GM23338 (cell line): Measurements from ENCODE around the gene DCN. TPM values are rescaled to one million over a fixed set of nuclear protein-coding genes. Genes with fewer than 3 reads are reported as not detected.
"Not testable (repeated sequence)": the region's sequence is repeated elsewhere in the genome, so short reads cannot be mapped to it uniquely, and the experiment has no call there.

ENCODE experiments used
- ATAC-seq: fragments of 200-7000 bp; cut with Tn5 transposase; 3 replicates; pipeline ENCODE4 v1.9.1; 2020
- DNase-seq: peaks from one replicate; pipeline ENCODE4 v3.0.0-alpha.2; 2015; ENCODE audit warnings: low spot score
- H2AFZ ChIP-seq: fragments of 200-600 bp; sonication (generic); 2 replicates; pipeline ENCODE4 v1.8.0; 2016; ENCODE audit warnings: antibody characterized with exemption, mild to moderate bottlenecking, moderate library complexity
- H3F3A ChIP-seq: fragments of 200-600 bp; sonication (generic); replicated peaks from 2 replicates; pipeline ENCODE4 v1.8.0; 2017; ENCODE audit warnings: antibody characterized with exemption, mixed run types, low read depth
- H3K27ac ChIP-seq: fragments of 200-600 bp; sonication (generic); 2 replicates; pipeline ENCODE4 v1.6.1; 2016; ENCODE audit warnings: low read depth
- H3K27me3 ChIP-seq: fragments of 200-600 bp; sonication (generic); 2 replicates; pipeline ENCODE4 v1.8.0; 2016; ENCODE audit warnings: mild to moderate bottlenecking, mixed run types, moderate library complexity; ENCODE audit not compliant: insufficient read depth
- H3K36me3 ChIP-seq: fragments of 200-600 bp; sonication (generic); 2 replicates; pipeline ENCODE4 v1.8.0; 2016; ENCODE audit warnings: mild to moderate bottlenecking; ENCODE audit not compliant: insufficient read depth
- H3K4me1 ChIP-seq: fragments of 200-600 bp; sonication (generic); 2 replicates; pipeline ENCODE4 v1.8.0; 2016; ENCODE audit warnings: mild to moderate bottlenecking, moderate library complexity; ENCODE audit not compliant: insufficient read depth
- H3K4me2 ChIP-seq: fragments of 200-600 bp; sonication (generic); 2 replicates; pipeline ENCODE4 v1.7.1; 2017; ENCODE audit warnings: mixed run types
- H3K4me3 ChIP-seq: fragments of 200-600 bp; sonication (generic); 2 replicates; pipeline ENCODE4 v1.6.1; 2016; ENCODE audit warnings: mixed run types
- H3K79me2 ChIP-seq: fragments of 200-600 bp; sonication (generic); replicated peaks from 2 replicates; pipeline ENCODE4 v1.8.0; 2017; ENCODE audit warnings: mild to moderate bottlenecking; ENCODE audit not compliant: insufficient read depth
- H3K9me2 ChIP-seq: fragments of 200-600 bp; sonication (generic); 2 replicates; pipeline ENCODE4 v1.8.0; 2017; ENCODE audit not compliant: insufficient read depth
- H4K20me1 ChIP-seq: fragments of 200-600 bp; sonication (generic); replicated peaks from 2 replicates; pipeline ENCODE4 v1.8.0; 2017; ENCODE audit warnings: mild to moderate bottlenecking; ENCODE audit not compliant: insufficient read depth
- H3K27ac Mint-ChIP-seq: 2 replicates; pipeline ENCODE4 v1.8.0; 2020; ENCODE audit warnings: inconsistent platforms, mild to moderate bottlenecking, moderate library complexity, mixed read lengths
- H3K27me3 Mint-ChIP-seq: 3 replicates; pipeline ENCODE4 v1.8.0; 2022; ENCODE audit warnings: low read depth, mild to moderate bottlenecking, moderate library complexity, mixed read lengths, inconsistent platforms; ENCODE audit not compliant: insufficient read depth, poor library complexity
- H3K36me3 Mint-ChIP-seq: 3 replicates; pipeline ENCODE4 v1.8.0; 2021; ENCODE audit warnings: low read depth, mild to moderate bottlenecking, inconsistent platforms, moderate library complexity, mixed read lengths
- H3K4me1 Mint-ChIP-seq: 3 replicates; pipeline ENCODE4 v1.8.0; 2020; ENCODE audit warnings: mild to moderate bottlenecking, inconsistent platforms, mixed read lengths
- H3K4me3 Mint-ChIP-seq: 3 replicates; pipeline ENCODE4 v1.8.0; 2021; ENCODE audit warnings: moderate library complexity, mild to moderate bottlenecking, inconsistent platforms, mixed read lengths
- H3K9me3 Mint-ChIP-seq: 3 replicates; pipeline ENCODE4 v1.8.0; 2020; ENCODE audit warnings: moderate library complexity, mild to moderate bottlenecking, inconsistent platforms, mixed read lengths
- CREB1 ChIP-seq: fragments of 250-450 bp; sonication (Bioruptor Pico); IDR thresholded peaks from 2 replicates; pipeline ENCODE4 v1.5.0; 2020; ENCODE audit warnings: low read depth, mild to moderate bottlenecking, moderate library complexity
- EZH2 ChIP-seq: fragments of 200-600 bp; sonication (generic); IDR thresholded peaks from one replicate; pipeline ENCODE4 v1.8.0; 2017; ENCODE audit warnings: antibody characterized with exemption, mild to moderate bottlenecking, low read depth; ENCODE audit not compliant: unreplicated experiment
- NANOG ChIP-seq: IDR thresholded peaks from 2 replicates; pipeline ENCODE4 v1.6.1; 2016; ENCODE audit warnings: antibody characterized with exemption, borderline replicate concordance
- POLR2AphosphoS5 ChIP-seq: IDR thresholded peaks from 2 replicates; pipeline ENCODE4 v1.6.1; 2016; ENCODE audit warnings: antibody characterized with exemption, low read depth
- STAT1 ChIP-seq: IDR thresholded peaks from one replicate; pipeline ENCODE4 v1.6.1; 2016; ENCODE audit warnings: antibody characterized with exemption; ENCODE audit not compliant: unreplicated experiment
- ZNF114 ChIP-seq: fragments of 250-450 bp; sonication (Bioruptor Pico); IDR thresholded peaks from 2 replicates; pipeline ENCODE4 v1.5.0; 2020; ENCODE audit warnings: mild to moderate bottlenecking, moderate library complexity
- ZNF331 ChIP-seq: fragments of 250-450 bp; sonication (Bioruptor Pico); IDR thresholded peaks from 2 replicates; pipeline ENCODE4 v1.5.0; 2020; ENCODE audit warnings: low read depth, mild to moderate bottlenecking, moderate library complexity
- polyA plus RNA-seq: library from polyadenylated mRNA; unstranded; fragments of >200 nt; fragmentation: Nextera tagmentation; extraction: Ambion mirVana; gene quantifications from 2 replicates; pipeline ENCODE4 v1.2.1, GENCODE V29; 2016
- total RNA-seq: library from RNA; depleted of rRNA; stranded (reverse); fragments of >200 nt; shearing (Covaris generic); gene quantifications from 2 replicates; pipeline ENCODE4 v1.2.3, GENCODE V29; 2014
- TF ChIP-seq, protein P1 (sequence below), 2 experiments: fragments of 200-600 bp in 1 of 2; sonication (generic) in 1 of 2; conservative IDR thresholded peaks; 2 replicates each; pipeline versions ENCODE4 v1.5.1 to v1.6.1; 2016 to 2017; ENCODE audit warnings: antibody characterized with exemption in 2 of 2, low read depth in 2 of 2, mild to moderate bottlenecking in 2 of 2, moderate library complexity in 1 of 2
- TF ChIP-seq, protein P2 (sequence below): fragments of 250-450 bp; sonication (Bioruptor Pico); IDR thresholded peaks from 2 replicates; pipeline ENCODE4 v1.5.0; 2020; ENCODE audit warnings: mild to moderate bottlenecking, moderate library complexity
- TF ChIP-seq, protein P3 (sequence below): IDR thresholded peaks from one replicate; pipeline ENCODE4 v1.6.1; 2018; ENCODE audit warnings: antibody characterized with exemption; ENCODE audit not compliant: unreplicated experiment

The DCN gene
- total and polyA plus RNA-seq, 2 experiments from 2014 or later, result not detected

DNA sequence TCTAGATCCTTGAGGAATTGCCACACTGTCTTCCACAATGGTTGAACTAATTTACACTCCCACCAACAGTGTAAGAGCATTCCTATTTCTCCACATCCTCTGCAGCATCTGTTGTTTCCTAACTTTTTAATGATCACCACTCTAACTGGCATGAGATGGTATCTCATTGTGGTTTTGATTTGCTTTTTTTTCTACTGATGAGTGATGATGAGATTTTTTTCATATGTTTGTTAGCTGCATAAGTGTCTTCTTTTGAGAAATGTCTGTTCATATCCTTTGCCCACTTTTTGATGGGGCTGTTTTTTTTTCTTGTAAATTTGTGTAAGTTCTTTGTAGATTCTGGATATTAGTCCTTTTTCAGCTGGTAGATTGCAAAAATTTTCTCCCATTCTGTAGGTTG, 24.7 kb upstream of the DCN start:
- not testable (repeated sequence) for H3K27me3 Mint-ChIP-seq, H3K79me2 ChIP-seq, H3K36me3 ChIP-seq, ATAC-seq, H3K9me3 Mint-ChIP-seq, H4K20me1 ChIP-seq, H3F3A ChIP-seq, H3K27ac ChIP-seq, H3K27me3 ChIP-seq, H3K4me2 ChIP-seq, H3K4me1 Mint-ChIP-seq, H3K36me3 Mint-ChIP-seq, H3K4me3 ChIP-seq, DNase-seq, H3K9me2 ChIP-seq, H3K27ac Mint-ChIP-seq, H2AFZ ChIP-seq, H3K4me3 Mint-ChIP-seq, H3K4me1 ChIP-seq

DNA sequence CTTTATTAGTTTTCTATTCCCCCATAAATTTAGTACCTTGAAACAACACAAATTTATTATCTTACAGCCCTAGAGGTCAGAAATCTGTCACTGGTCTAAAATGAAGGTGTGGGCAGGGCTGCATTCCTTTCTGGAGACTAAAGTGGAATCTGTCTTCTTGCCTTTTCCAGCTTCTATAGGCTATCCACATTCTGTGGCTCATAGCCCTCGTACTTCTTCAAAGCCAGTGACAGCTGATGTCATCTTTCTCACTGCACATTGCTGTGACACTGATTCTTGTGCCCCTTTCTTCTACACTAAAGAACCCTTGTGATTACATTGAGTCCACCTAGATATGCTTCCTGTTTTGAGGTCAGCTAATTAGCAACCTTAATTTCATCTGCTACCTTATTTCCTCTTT, 23.2 kb upstream of the DCN start:
- Mint-ChIP-seq H3K27me3 (no peaks in the 10 kb centered on the region), H3K27ac (no peak overlapping the region), H3K9me3 (peaks cover 5% of the 10 kb centered on the region; the same call in 2 of the 3 replicates), H3K4me1 (peaks cover 7% of the 10 kb centered on the region; the same call in 2 of the 3 replicates), H3K4me3 (no peak overlapping the region), H3K36me3 (peaks cover 5% of the 10 kb centered on the region; the same call in 1 of the 3 replicates)
- H3K27ac ChIP-seq, result no peak overlapping the region
- H3F3A ChIP-seq, result no peaks in the 10 kb centered on the region
- H4K20me1 ChIP-seq, result no peaks in the 10 kb centered on the region; the same call in 1 of the 2 replicates
- no peak overlapping the region for H3K4me2 ChIP-seq
- no peaks in the 10 kb centered on the region for H3K36me3 ChIP-seq
- no peak overlapping the region for H2AFZ ChIP-seq
- H3K4me3 ChIP-seq, result no peak overlapping the region
- no peaks in the 10 kb centered on the region for H3K9me2 ChIP-seq
- DNase-seq, result no peak
- peaks cover 8% of the 10 kb centered on the region; the same call in 1 of the 2 replicates for H3K4me1 ChIP-seq
- no peaks in the 10 kb centered on the region for H3K27me3 ChIP-seq
- H3K79me2 ChIP-seq, result no peaks in the 10 kb centered on the region
- no peak for ATAC-seq
- TF ChIP-seq, protein P1, sequence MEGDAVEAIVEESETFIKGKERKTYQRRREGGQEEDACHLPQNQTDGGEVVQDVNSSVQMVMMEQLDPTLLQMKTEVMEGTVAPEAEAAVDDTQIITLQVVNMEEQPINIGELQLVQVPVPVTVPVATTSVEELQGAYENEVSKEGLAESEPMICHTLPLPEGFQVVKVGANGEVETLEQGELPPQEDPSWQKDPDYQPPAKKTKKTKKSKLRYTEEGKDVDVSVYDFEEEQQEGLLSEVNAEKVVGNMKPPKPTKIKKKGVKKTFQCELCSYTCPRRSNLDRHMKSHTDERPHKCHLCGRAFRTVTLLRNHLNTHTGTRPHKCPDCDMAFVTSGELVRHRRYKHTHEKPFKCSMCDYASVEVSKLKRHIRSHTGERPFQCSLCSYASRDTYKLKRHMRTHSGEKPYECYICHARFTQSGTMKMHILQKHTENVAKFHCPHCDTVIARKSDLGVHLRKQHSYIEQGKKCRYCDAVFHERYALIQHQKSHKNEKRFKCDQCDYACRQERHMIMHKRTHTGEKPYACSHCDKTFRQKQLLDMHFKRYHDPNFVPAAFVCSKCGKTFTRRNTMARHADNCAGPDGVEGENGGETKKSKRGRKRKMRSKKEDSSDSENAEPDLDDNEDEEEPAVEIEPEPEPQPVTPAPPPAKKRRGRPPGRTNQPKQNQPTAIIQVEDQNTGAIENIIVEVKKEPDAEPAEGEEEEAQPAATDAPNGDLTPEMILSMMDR (conservative IDR thresholded peaks at IDR 0.05; ENCODE audit: low read depth in 2 of 2), result no peak
- TF ChIP-seq ZNF114 (no peak), EZH2 (no peak), POLR2AphosphoS5 (no peak), STAT1 (no peak), CREB1 (CRISPR knock-in tag) (no peak), ZNF331 (no peak), NANOG (no peak)
- TF ChIP-seq, protein P2, sequence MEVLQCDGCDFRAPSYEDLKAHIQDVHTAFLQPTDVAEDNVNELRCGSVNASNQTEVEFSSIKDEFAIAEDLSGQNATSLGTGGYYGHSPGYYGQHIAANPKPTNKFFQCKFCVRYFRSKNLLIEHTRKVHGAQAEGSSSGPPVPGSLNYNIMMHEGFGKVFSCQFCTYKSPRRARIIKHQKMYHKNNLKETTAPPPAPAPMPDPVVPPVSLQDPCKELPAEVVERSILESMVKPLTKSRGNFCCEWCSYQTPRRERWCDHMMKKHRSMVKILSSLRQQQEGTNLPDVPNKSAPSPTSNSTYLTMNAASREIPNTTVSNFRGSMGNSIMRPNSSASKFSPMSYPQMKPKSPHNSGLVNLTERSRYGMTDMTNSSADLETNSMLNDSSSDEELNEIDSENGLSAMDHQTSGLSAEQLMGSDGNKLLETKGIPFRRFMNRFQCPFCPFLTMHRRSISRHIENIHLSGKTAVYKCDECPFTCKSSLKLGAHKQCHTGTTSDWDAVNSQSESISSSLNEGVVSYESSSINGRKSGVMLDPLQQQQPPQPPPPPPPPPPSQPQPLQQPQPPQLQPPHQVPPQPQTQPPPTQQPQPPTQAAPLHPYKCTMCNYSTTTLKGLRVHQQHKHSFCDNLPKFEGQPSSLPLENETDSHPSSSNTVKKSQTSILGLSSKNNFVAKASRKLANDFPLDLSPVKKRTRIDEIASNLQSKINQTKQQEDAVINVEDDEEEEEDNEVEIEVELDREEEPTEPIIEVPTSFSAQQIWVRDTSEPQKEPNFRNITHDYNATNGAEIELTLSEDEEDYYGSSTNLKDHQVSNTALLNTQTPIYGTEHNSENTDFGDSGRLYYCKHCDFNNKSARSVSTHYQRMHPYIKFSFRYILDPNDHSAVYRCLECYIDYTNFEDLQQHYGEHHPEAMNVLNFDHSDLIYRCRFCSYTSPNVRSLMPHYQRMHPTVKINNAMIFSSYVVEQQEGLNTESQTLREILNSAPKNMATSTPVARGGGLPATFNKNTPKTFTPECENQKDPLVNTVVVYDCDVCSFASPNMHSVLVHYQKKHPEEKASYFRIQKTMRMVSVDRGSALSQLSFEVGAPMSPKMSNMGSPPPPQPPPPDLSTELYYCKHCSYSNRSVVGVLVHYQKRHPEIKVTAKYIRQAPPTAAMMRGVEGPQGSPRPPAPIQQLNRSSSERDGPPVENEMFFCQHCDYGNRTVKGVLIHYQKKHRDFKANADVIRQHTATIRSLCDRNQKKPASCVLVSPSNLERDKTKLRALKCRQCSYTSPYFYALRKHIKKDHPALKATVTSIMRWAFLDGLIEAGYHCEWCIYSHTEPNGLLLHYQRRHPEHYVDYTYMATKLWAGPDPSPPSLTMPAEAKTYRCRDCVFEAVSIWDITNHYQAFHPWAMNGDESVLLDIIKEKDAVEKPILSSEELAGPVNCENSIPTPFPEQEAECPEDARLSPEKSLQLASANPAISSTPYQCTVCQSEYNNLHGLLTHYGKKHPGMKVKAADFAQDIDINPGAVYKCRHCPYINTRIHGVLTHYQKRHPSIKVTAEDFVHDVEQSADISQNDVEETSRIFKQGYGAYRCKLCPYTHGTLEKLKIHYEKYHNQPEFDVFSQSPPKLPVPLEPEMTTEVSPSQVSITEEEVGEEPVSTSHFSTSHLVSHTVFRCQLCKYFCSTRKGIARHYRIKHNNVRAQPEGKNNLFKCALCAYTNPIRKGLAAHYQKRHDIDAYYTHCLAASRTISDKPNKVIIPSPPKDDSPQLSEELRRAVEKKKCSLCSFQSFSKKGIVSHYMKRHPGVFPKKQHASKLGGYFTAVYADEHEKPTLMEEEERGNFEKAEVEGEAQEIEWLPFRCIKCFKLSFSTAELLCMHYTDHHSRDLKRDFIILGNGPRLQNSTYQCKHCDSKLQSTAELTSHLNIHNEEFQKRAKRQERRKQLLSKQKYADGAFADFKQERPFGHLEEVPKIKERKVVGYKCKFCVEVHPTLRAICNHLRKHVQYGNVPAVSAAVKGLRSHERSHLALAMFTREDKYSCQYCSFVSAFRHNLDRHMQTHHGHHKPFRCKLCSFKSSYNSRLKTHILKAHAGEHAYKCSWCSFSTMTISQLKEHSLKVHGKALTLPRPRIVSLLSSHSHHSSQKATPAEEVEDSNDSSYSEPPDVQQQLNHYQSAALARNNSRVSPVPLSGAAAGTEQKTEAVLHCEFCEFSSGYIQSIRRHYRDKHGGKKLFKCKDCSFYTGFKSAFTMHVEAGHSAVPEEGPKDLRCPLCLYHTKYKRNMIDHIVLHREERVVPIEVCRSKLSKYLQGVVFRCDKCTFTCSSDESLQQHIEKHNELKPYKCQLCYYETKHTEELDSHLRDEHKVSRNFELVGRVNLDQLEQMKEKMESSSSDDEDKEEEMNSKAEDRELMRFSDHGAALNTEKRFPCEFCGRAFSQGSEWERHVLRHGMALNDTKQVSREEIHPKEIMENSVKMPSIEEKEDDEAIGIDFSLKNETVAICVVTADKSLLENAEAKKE (CRISPR knock-in tag), result no peak
- TF ChIP-seq, protein P3, sequence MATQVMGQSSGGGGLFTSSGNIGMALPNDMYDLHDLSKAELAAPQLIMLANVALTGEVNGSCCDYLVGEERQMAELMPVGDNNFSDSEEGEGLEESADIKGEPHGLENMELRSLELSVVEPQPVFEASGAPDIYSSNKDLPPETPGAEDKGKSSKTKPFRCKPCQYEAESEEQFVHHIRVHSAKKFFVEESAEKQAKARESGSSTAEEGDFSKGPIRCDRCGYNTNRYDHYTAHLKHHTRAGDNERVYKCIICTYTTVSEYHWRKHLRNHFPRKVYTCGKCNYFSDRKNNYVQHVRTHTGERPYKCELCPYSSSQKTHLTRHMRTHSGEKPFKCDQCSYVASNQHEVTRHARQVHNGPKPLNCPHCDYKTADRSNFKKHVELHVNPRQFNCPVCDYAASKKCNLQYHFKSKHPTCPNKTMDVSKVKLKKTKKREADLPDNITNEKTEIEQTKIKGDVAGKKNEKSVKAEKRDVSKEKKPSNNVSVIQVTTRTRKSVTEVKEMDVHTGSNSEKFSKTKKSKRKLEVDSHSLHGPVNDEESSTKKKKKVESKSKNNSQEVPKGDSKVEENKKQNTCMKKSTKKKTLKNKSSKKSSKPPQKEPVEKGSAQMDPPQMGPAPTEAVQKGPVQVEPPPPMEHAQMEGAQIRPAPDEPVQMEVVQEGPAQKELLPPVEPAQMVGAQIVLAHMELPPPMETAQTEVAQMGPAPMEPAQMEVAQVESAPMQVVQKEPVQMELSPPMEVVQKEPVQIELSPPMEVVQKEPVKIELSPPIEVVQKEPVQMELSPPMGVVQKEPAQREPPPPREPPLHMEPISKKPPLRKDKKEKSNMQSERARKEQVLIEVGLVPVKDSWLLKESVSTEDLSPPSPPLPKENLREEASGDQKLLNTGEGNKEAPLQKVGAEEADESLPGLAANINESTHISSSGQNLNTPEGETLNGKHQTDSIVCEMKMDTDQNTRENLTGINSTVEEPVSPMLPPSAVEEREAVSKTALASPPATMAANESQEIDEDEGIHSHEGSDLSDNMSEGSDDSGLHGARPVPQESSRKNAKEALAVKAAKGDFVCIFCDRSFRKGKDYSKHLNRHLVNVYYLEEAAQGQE, result no peak
